HG03439 (cell line): ENCODE measurements around the gene LHX2.

Experiments used
- ATAC-seq: cut with Tn5 transposase; IDR thresholded peaks from one replicate; pipeline ENCODE4 v1.9.1; 2021; ENCODE audit warnings: mild to moderate bottlenecking, moderate library complexity; ENCODE audit not compliant: unreplicated experiment

LHX2 gene

DNA sequence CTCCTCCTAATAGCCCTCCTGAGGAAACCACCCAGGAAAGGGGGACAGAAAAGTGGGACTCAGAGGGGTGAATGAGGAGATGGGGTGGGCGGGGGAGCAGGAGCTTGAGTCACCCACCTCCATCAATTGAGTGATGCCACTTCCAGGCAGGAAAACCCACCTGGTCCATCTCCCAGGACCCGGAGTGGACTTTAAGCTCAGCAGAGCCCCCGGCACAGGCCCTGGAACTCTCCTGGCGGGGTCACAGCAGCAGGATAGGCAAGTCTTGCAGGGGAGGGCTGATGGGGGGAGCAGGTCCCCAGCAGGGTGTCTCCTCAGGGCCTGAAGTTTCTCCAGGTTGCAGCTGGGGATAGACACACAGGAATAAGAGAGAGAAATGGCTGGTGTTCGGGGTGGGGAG lies 40.8 kb downstream of the LHX2 start:
- ATAC-seq = no peak

DNA sequence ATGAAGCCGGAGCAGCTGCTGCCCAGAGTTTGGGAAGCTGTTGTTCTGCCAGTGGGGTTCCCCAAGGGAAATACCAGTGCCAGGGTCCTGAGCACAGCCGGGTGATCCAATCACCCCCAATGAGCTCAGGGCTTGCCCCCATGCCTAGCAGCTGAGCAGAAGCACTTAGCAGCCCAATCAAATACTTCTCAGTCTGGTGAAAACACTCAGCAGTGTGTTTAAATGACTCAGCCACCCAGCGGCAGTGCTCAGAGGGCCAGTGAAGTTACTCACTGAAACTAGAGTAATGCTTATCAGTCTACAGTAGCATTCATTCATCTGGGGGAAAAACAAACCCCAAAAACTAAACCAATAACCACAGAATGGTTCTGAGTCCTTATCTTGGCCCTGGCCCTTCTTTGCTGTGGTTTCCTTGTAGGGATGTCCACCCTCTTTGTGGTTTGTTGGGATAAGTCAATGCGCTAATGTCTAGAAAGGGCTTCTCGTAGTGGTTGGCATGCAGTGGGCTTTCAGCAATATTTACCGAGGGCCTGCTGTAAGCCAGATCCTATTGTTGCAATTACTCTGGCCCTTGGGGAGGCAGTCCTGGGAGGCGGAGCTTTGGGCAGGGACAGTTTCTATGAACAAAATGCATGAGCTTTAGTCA lies 43.1 kb downstream of the LHX2 start:
- ATAC-seq = peak; percentile 94

DNA sequence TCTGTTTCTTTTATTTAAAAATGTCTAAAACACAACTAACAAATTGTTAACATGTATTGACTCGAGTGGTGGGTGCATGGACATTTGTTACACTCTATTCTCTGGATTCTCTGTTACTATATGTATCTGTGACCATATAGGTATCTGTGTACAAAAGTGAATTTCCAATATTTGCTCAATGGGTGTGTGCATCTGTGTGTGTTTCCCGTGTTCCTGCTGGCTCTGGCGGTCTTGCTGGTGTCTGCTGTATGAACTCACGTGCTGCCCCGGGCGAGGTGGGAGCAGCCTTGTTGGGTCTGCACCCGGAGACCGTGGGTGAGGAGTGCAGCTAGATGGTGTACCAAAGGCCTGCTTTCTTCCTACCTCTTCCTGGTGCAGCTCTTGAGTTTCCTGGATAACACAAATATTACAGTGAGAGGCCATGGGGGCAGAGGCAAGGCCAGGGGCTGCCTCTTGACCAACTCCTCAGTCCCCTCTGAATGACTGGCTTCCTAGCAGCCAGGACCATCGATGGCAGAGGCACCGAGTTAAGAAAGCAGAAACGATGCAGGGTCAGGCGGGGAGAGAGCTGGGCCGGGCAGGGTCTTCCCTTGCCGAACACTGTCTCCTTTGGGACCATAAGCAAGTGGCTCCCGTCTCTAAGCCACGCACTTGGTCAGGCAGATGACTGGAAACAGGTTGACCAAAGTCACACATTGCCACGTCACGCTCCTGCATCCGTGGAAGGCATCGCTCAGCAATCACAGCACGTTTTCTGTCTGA lies 49.5 kb downstream of the LHX2 start:
- no peak for ATAC-seq

DNA sequence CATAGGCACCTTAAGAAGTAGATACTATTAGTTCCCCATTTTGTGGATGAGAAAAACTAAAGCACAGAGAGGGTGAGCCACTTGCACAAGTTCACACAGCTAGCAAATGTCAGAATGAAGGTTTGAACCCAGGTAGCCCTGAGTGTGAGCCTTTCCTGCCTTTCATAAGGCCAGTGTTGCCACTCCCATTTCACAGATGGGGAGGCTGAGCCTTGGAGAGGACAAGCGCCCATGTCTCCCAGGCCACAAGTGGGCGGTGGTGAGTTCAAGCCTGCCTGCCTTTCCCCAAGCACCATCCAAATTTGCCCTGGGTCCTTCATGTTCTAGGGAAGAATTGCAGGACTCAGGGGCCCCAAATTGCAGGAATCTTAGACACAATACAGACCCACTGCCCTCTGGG lies 50.6 kb downstream of the LHX2 start:
- ATAC-seq = no peak

DNA sequence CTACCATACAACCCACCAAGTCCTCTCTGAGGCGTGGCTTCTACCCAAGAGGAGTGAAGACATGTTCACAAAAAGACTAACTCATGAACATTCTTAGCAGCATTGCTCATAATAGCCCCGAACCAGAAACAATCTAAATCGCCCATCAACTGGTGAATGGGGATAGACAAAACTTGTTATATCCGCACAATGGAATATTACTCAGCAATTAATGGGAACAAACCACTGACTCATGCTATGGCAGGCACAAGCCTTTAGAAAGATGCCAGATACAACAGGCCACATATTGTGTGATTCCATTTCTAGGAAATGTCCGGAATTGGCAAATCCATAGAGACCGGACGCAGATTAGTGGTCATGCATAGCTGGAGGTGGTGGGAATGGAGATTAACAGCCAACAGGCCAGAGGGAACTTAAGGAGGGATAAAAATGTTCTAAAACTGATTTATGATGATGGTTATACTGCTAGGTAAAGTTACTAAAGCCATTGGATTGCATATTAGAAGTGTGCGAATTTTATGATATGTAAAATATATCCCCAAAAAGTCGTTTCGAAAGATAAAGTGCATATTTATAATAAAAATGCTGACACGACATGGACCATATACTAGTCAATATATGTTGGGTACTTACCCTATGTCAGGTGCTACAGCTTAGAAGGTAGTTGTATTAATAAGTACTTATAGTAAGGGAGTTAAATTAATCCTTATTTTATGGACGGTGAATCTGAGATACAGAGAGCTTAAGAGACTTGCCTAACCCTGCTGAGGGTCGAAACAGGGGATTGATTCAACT lies 55.4 kb downstream of the LHX2 start:
- no peak for ATAC-seq

DNA sequence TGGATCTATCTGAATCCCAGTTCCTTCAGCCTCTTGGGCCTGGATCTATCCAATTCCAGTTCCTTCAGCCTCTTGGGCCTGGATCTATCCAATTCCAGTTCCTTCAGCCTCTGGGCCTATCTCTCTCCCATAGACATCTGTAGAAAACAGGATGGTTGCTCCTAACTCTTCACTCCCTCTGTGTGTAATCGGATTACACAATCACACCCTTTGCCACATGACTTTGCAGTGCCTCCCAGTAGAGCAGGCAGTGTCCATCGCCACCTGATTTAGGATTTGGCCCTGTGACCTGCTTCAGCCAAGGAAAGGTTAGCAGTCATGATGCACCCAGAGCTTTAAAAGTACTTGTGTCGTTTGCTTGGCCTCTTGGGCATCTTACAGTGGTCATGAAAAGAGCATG lies 56.7 kb downstream of the LHX2 start:
- no peak for ATAC-seq

DNA sequence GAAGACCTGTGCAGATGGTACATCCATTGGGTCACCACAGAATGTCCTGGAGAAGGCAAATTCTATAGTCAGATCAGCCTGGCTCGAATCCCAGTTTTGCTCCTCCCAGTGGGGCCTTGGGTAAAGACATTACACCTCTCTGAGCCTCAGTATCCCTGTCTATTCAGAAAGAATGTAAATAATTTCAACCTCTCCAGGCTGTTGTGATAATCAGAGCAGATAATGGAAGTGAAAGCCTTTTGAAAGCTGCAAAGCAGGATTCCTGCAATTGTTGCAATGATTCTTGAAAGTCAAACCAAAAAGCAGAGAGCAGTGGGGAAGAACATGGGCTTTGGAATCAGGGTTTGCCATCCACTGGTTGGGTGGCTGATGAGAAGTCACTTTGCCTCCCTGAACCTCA lies 63.2 kb downstream of the LHX2 start:
- no peak for ATAC-seq

DNA sequence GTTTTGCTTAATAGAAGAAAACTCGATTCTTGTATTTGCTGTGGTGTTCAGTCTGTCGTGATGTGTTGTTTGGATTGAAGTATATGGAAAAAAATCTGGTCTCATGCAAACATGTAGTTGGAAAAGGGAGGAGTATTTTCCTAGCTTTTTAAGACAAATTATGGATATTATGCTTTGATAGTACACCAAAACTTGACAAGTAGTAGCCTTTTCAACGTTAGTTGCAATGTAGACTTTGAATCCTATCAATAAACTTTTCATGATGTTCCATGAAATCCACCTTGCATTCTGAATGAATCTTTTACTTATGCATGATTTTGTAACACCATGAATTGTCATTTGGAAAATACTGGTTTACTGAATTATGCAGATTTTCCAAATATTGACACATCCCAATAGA lies 64.2 kb downstream of the LHX2 start:
- ATAC-seq = no peak

DNA sequence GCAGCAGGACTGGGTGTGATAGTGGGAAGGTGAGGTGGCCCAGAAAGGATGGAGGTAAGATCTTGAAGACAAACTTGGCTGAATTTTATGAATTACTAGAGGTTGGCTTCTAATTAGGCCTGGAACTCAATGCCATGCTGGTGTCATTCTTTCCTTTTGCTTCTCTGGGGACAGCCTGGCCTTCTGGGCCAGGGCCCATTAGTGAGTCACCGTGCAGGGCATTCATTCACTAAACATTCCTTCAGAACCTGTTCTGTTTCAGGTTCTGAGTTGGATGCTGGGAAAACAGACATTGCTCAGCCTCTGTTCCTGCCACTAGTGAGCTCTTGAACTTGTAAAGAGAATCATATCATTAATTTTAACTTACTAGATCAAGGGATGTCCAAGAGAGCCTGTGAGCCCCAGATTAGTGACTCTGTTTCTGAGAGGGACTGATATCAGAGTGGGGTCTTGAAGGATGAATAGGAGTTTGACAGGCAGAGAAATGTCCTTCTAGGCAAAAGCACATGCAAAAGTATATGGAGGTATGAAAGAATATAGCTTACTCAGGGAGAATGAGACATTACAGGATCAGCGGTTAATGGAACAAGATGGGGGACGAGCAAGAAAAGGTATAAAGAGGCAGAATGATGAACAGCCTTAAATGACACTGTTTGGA lies 66.5 kb downstream of the LHX2 start:
- ATAC-seq = no peak

DNA sequence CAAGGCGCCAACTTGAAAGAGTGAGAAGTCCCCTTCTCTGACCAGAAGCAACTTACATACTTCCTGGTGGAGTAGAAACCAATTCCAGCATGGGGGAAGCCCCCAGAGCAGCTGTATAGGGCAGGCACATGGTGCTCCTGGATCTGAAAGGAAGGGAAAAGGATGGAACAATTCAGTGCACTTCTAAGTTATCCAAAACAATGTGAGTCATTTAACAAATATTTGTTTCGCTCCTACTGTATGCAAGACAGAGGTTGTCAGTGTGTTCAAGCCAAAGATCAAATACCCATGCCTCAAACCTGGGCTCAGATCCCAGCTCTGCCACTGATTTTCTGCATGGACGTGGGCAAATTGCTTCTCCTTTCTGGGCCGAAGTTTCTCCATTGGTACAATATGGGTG lies 67.1 kb downstream of the LHX2 start:
- ATAC-seq = no peak

DNA sequence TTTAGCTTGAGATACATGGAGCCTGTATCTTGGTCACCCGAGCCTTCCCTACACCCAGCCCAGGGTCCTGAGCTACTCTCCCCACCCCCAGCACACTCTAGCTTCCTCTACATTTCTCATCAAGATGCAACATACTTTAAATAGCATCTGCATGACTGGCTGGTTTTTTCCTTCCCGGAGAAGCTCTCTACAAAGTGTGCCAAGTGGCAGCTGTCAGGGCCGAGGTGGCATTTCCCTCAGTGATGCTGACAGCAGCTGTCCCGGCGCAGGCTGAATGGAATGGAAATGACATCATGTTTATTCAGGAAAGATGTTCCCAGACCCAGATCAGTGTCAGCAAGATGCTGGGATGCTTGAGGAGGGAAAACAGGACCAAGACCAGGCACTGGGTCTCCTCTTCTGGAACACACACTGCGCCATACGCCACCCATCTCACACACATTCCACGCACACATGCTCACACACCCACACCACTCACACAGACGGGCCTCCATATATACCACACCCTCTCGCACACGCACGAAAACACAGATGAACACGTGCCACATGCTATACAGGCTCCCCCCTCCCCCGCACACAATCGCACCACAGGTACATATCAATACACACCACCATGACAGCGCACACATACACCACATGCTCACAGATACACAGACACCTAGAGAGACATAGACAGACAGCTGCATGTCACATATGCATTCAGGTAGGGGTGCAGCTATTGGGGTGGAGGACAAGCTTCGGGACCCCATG lies 67.8 kb downstream of the LHX2 start:
- ATAC-seq = no peak

DNA sequence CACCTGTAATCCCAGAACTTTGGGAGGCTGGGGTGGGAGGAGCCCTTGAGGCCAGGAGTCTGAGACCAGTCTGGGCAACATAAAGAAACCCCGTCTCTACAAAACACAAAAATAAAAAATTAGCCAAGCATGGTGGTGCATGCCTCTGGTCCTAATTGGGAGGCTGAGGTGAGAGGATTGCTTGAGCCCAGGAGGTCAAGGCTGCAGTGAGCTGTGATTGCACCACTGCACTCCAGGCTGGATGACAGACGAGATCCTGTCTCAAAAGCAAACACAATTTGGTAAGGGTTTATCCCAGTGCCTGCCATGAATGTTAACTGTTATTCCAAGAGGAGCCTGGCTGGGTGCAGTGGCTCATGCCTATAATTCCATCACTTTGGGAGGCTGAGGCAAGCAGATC lies 71.1 kb downstream of the LHX2 start:
- ATAC-seq = no peak
